ENCODE results near the gene GPR173. TPM values are rescaled to one million over a fixed set of nuclear protein-coding genes. Genes with fewer than 3 reads are reported as not detected.

GPR173 gene
- total and polyA plus RNA-seq, 3 experiments from 2014 or later: not detected

GRCh38 chrX:53081925-53082772 lies 33.6 kb downstream of the GPR173 start, which contains the start of gene TSPYL2:
Gene TSPYL2 (plus strand): TSS chrX:53082367. CDS start chrX:53082499, 132 bp downstream.
- Mint-ChIP-seq H3K4me1 (peaks cover 32 to 54% (median 34%) of the 10 kb centered on the region in 3 donors), H3K4me3 (peak within 1 kb of the TSS; percentile 81 to 94 (median 88)), H3K27ac (peak within 1 kb of the TSS; percentile 93 to 99 (median 98)), H3K9me3 (no peaks in the 10 kb centered on the region), H3K36me3 (peaks cover 5 to 54% (median 9%) of the 10 kb centered on the region in 3 donors), H3K27me3 (peaks cover 0 to 19% of the 10 kb centered on the region in 2 donors)
- Histone ChIP-seq H3K4me1 (ENCODE audit: insufficient read depth, low read length) (peaks cover 19% of the 10 kb centered on the region), H3K36me3 (ENCODE audit: insufficient read depth, low read length) (peaks cover 22% of the 10 kb centered on the region), H3K27me3 (ENCODE audit: insufficient read depth, low read length, poor library complexity, severe bottlenecking) (no peaks in the 10 kb centered on the region), H3K4me3 (ENCODE audit: low read length) (peak within 1 kb of the TSS; percentile 67), H3K27ac (ENCODE audit: low read depth, low read length) (peak within 1 kb of the TSS; percentile 64), H3K9me3 (ENCODE audit: low read length) (no peaks in the 10 kb centered on the region)
- CTCF ChIA-PET: interaction anchor here (1.3 kb wide), 1 partner anchor 10 kb away, joined by 9 read pairs; no protein-coding TSS in a partner anchor
- peak; percentile 88 to 97 (median 93) for DNase-seq
- POLR2A ChIA-PET: interaction anchor here (0.5 to 2.5 kb wide), 8 partner anchors 8 to 821 kb away, joined by 3 to 28 read pairs (median 4); partner anchors contain the start of genes KANTR and KDM5C

- ChIA-PET CTCF (interaction anchor here (1.3 to 1.8 kb wide), 2 partner anchors 11 to 12 kb away, joined by 6 to 9 read pairs; no protein-coding TSS in a partner anchor), POLR2A (interaction anchor here (1.8 to 2.5 kb wide), 2 partner anchors 10 to 142 kb away, joined by 9 to 28 read pairs; partner anchors contain the start of gene KDM5C)
- H3K27me3 Mint-ChIP-seq: peaks cover 0 to 19% of the 10 kb centered on the region in 2 donors
- peaks cover 37 to 61% (median 37%) of the 10 kb centered on the region in 3 donors for H3K4me1 Mint-ChIP-seq
- Histone ChIP-seq H3K27me3 (ENCODE audit: insufficient read depth, low read length, poor library complexity, severe bottlenecking) (no peaks in the 10 kb centered on the region), H3K9me3 (ENCODE audit: low read length) (no peaks in the 10 kb centered on the region), H3K27ac (ENCODE audit: low read depth, low read length) (peak overlapping the region; percentile 61), H3K36me3 (ENCODE audit: insufficient read depth, low read length) (peaks cover 22% of the 10 kb centered on the region), H3K4me3 (ENCODE audit: low read length) (peak overlapping the region; percentile 67), H3K4me1 (ENCODE audit: insufficient read depth, low read length) (peaks cover 19% of the 10 kb centered on the region)
- DNase-seq: no peak
- peak overlapping the region; percentile 88 to 98 (median 96) for H3K27ac Mint-ChIP-seq
- H3K36me3 Mint-ChIP-seq: peaks cover 5 to 61% (median 9%) of the 10 kb centered on the region in 3 donors
- peak overlapping the region; percentile 81 to 94 (median 88) for H3K4me3 Mint-ChIP-seq
- no peaks in the 10 kb centered on the region for H3K9me3 Mint-ChIP-seq
Observed at GRCh38 chrX:53082773-53083616, 34.4 kb downstream of the GPR173 start.

- H3K27me3 ChIP-seq (ENCODE audit: insufficient read depth, low read length, poor library complexity, severe bottlenecking): no peaks in the 10 kb centered on the region
- POLR2A ChIA-PET: no interaction called here
- Mint-ChIP-seq H3K27ac (peak overlapping the region in 7 of 8 donors; percentile 55 to 100 (median 96)), H3K27me3 (peaks cover 0 to 27% of the 10 kb centered on the region in 2 donors), H3K4me1 (peaks cover 44 to 72% (median 48%) of the 10 kb centered on the region in 3 donors), H3K36me3 (peaks cover 5 to 70% (median 9%) of the 10 kb centered on the region in 3 donors), H3K9me3 (peaks cover 0 to 2% (median 0%) of the 10 kb centered on the region in 5 donors), H3K4me3 (peak overlapping the region; percentile 81 to 94 (median 88))
- H3K9me3 ChIP-seq (ENCODE audit: low read length): no peaks in the 10 kb centered on the region
- H3K4me1 ChIP-seq (ENCODE audit: insufficient read depth, low read length): peaks cover 19% of the 10 kb centered on the region
- CTCF ChIA-PET: interaction anchor here (1.8 kb wide), 1 partner anchor 13 kb away, joined by 6 read pairs; no protein-coding TSS in a partner anchor
- DNase-seq: no peak
- no peak overlapping the region for H3K4me3 ChIP-seq (ENCODE audit: low read length)
- no peak overlapping the region for H3K27ac ChIP-seq (ENCODE audit: low read depth, low read length)
- H3K36me3 ChIP-seq (ENCODE audit: insufficient read depth, low read length): peaks cover 22% of the 10 kb centered on the region
Observed at GRCh38 chrX:53084043-53084570, 35.5 kb downstream of the GPR173 start.

- Histone ChIP-seq H3K36me3 (ENCODE audit: insufficient read depth, low read length) (peaks cover 22% of the 10 kb centered on the region), H3K9me3 (ENCODE audit: low read length) (no peaks in the 10 kb centered on the region), H3K27ac (ENCODE audit: low read depth, low read length) (no peak overlapping the region), H3K4me1 (ENCODE audit: insufficient read depth, low read length) (peaks cover 19% of the 10 kb centered on the region), H3K4me3 (ENCODE audit: low read length) (no peak overlapping the region), H3K27me3 (ENCODE audit: insufficient read depth, low read length, poor library complexity, severe bottlenecking) (no peaks in the 10 kb centered on the region)
- CTCF ChIA-PET: interaction anchor here (1.8 kb wide), 1 partner anchor 14 kb away, joined by 6 read pairs; no protein-coding TSS in a partner anchor
- POLR2A ChIA-PET: no interaction called here
- H3K27me3 Mint-ChIP-seq: peaks cover 0 to 27% of the 10 kb centered on the region in 2 donors
- no peak for DNase-seq
- peaks cover 0 to 2% (median 0%) of the 10 kb centered on the region in 5 donors for H3K9me3 Mint-ChIP-seq
- peak overlapping the region in 4 of 7 donors; percentile 19 to 91 (median 58) for H3K4me3 Mint-ChIP-seq
- H3K36me3 Mint-ChIP-seq: peaks cover 5 to 70% (median 9%) of the 10 kb centered on the region in 3 donors
- peak overlapping the region in 7 of 8 donors; percentile 43 to 100 (median 93) for H3K27ac Mint-ChIP-seq
- H3K4me1 Mint-ChIP-seq: peaks cover 46 to 76% (median 52%) of the 10 kb centered on the region in 3 donors
Observed at GRCh38 chrX:53084863-53085262, 36.3 kb downstream of the GPR173 start.

- Histone ChIP-seq H3K36me3 (ENCODE audit: insufficient read depth, low read length) (peaks cover 22% of the 10 kb centered on the region), H3K4me3 (ENCODE audit: low read length) (no peak overlapping the region), H3K9me3 (ENCODE audit: low read length) (no peaks in the 10 kb centered on the region), H3K27ac (ENCODE audit: low read depth, low read length) (peak overlapping the region; percentile 16), H3K4me1 (ENCODE audit: insufficient read depth, low read length) (peaks cover 19% of the 10 kb centered on the region), H3K27me3 (ENCODE audit: insufficient read depth, low read length, poor library complexity, severe bottlenecking) (no peaks in the 10 kb centered on the region)
- Mint-ChIP-seq H3K27me3 (peaks cover 0 to 25% of the 10 kb centered on the region in 2 donors), H3K36me3 (peaks cover 5 to 70% (median 9%) of the 10 kb centered on the region in 3 donors), H3K4me3 (peak overlapping the region in 3 of 7 donors; percentile 25 to 85 (median 67)), H3K9me3 (peaks cover 0 to 2% (median 0%) of the 10 kb centered on the region in 5 donors), H3K27ac (peak overlapping the region; percentile 17 to 100 (median 86)), H3K4me1 (peaks cover 44 to 70% (median 49%) of the 10 kb centered on the region in 3 donors)
- ChIA-PET CTCF (interaction anchor here (2.2 kb wide), 1 partner anchor 13 kb away, joined by 8 read pairs; no protein-coding TSS in a partner anchor), POLR2A (no interaction called here)
- peak in 3 of 5 donors; percentile 50 to 55 (median 55) for DNase-seq
Observed at GRCh38 chrX:53085661-53086229, 37.2 kb downstream of the GPR173 start.

- peaks cover 0 to 2% (median 0%) of the 10 kb centered on the region in 5 donors for H3K9me3 Mint-ChIP-seq
- H3K27ac Mint-ChIP-seq: peak overlapping the region in 5 of 8 donors; percentile 70 to 100 (median 94)
- DNase-seq: no peak
- H3K9me3 ChIP-seq (ENCODE audit: low read length): no peaks in the 10 kb centered on the region
- no peak overlapping the region for H3K27ac ChIP-seq (ENCODE audit: low read depth, low read length)
- ChIA-PET CTCF (interaction anchor here (2.2 kb wide), 1 partner anchor 14 kb away, joined by 8 read pairs; no protein-coding TSS in a partner anchor), POLR2A (no interaction called here)
- H3K4me3 Mint-ChIP-seq: peak overlapping the region in 2 of 7 donors; percentile 23 to 67
- H3K4me1 ChIP-seq (ENCODE audit: insufficient read depth, low read length): peaks cover 19% of the 10 kb centered on the region
- no peak overlapping the region for H3K4me3 ChIP-seq (ENCODE audit: low read length)
- H3K36me3 ChIP-seq (ENCODE audit: insufficient read depth, low read length): peaks cover 22% of the 10 kb centered on the region
- peaks cover 0 to 23% of the 10 kb centered on the region in 2 donors for H3K27me3 Mint-ChIP-seq
- H3K4me1 Mint-ChIP-seq: peaks cover 42 to 67% (median 46%) of the 10 kb centered on the region in 3 donors
- peaks cover 5 to 69% (median 9%) of the 10 kb centered on the region in 3 donors for H3K36me3 Mint-ChIP-seq
- H3K27me3 ChIP-seq (ENCODE audit: insufficient read depth, low read length, poor library complexity, severe bottlenecking): no peaks in the 10 kb centered on the region
Observed at GRCh38 chrX:53086464-53086863, 37.9 kb downstream of the GPR173 start.

Measured in CD8-positive, alpha-beta memory T cell (primary cell).